ENCODE results near the gene TBCB.
"Not testable (repeated sequence)": the region's sequence is repeated elsewhere in the genome, so short reads cannot be mapped to it uniquely, and the experiment has no call there.

Gene TBCB

DNA sequence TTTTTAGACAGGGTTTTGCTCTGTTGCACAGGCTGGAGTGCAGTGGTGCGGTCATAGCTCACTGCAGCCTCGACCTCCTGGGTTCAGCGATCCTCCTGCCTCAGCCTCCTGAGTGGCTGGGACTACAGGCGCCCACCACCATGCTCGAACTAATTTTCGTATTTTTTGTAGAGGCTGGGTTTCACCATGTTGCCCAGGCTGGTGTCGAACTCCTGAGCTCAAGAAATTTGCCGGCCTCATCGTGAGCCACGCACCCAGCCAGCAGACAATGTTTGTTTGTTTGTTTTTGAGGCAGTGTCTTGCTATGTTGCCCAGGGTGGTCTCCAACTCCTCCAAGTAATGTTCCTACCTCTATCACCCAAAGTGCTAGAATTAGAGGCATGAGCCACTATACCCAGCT is 37.9 kb downstream of the TBCB start:
- H3K27ac ChIP-seq (ENCODE audit: low read length), result no peak overlapping the region
- peaks cover 19% of the 10 kb centered on the region for H3K36me3 ChIP-seq (ENCODE audit: control insufficient read depth, low read depth, low read length)
- no peak overlapping the region for H3K9ac ChIP-seq (ENCODE audit: low read length)

DNA sequence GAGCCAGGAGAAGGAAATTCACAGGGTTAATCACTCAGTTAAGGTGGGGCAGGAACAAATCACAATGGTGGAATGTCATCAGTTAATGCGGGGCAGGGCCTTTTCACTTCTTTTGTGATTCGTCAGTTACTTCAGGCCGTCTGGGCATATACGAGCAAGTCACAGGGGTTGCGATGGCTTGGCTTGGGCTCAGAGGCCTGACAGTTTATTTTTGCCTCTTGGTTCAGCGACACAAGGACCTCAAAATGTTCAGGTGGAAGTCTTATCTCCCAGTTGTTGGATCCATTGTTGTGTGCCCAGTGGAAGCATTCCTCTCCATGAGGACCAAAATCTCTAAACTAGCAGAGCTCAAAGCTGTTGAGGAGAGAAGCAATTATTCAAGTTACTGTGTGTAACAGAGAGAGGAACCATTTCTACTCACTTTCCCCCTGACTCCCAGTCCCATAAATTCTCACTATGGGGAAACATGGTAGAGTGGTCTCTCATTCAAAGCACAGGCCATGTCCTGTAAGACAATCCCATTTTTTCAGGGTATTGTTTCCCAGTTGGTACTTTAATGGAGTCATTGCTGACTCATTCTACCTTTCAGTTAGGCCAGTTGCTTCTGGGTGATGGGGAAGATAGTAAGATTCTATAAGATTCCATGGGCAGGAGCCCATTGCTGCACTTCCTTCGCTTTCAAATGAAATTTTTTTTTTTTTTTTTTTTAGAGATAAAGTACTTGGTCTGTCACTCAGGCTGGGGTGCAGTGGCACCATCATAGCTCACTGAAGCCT is 45.7 kb downstream of the TBCB start:
- H3K4me3 ChIP-seq (ENCODE audit: low read length), result no peak overlapping the region
- no peaks in the 10 kb centered on the region for H3K36me3 ChIP-seq (ENCODE audit: control insufficient read depth, low read depth, low read length)
- no peak overlapping the region for H3K27ac ChIP-seq (ENCODE audit: low read length)
- H3K27me3 ChIP-seq (ENCODE audit: control insufficient read depth, insufficient read depth, low read length), result no peaks in the 10 kb centered on the region
- H3K4me1 ChIP-seq (ENCODE audit: control insufficient read depth, low read depth, low read length), result peaks cover 9% of the 10 kb centered on the region
- H3K9me3 ChIP-seq (ENCODE audit: control insufficient read depth, low read depth, low read length), result no peaks in the 10 kb centered on the region
- no peak overlapping the region for H3K9ac ChIP-seq (ENCODE audit: low read length)

More for the DNA sequence above, 37.9 kb downstream of the TBCB start:
- no peaks in the 10 kb centered on the region for H3K4me1 ChIP-seq (ENCODE audit: control insufficient read depth, low read depth, low read length)
- no peaks in the 10 kb centered on the region for H3K27me3 ChIP-seq (ENCODE audit: control insufficient read depth, insufficient read depth, low read length)
- no peaks in the 10 kb centered on the region for H3K9me3 ChIP-seq (ENCODE audit: control insufficient read depth, low read depth, low read length)
- H3K4me3 ChIP-seq (ENCODE audit: low read length), result no peak overlapping the region

DNA sequence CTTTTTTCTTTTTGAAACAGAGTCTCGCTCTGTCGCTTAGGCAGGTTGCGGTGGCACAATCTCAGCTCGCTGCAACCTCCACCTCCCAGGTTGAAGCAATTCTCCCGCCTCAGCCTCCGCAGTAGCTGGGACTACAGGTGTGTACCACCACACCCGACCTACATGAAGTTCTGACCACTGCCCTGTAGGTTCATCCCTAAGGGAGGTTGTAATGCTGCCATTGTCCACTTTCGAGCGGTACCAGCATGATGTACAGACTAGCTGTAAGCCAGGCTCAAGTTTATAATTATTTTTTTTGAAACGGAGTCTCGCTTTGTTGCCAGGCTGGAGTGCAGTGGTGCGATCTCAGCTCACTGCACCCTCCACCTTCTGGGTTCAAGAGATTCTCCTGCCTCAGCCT is 48.5 kb downstream of the TBCB start:
- peaks cover 9% of the 10 kb centered on the region for H3K4me1 ChIP-seq (ENCODE audit: control insufficient read depth, low read depth, low read length)
- H3K27me3 ChIP-seq (ENCODE audit: control insufficient read depth, insufficient read depth, low read length), result no peaks in the 10 kb centered on the region
- no peaks in the 10 kb centered on the region for H3K9me3 ChIP-seq (ENCODE audit: control insufficient read depth, low read depth, low read length)
- H3K36me3 ChIP-seq (ENCODE audit: control insufficient read depth, low read depth, low read length), result no peaks in the 10 kb centered on the region
- H3K27ac ChIP-seq (ENCODE audit: low read length), result no peak overlapping the region
- no peak overlapping the region for H3K4me3 ChIP-seq (ENCODE audit: low read length)
- no peak overlapping the region for H3K9ac ChIP-seq (ENCODE audit: low read length)

- no peaks in the 10 kb centered on the region for H3K27me3 ChIP-seq (ENCODE audit: control insufficient read depth, insufficient read depth, low read length)
- no peaks in the 10 kb centered on the region for H3K9me3 ChIP-seq (ENCODE audit: control insufficient read depth, low read depth, low read length)
- H3K9ac ChIP-seq (ENCODE audit: low read length), result no peak overlapping the region
- no peaks in the 10 kb centered on the region for H3K4me1 ChIP-seq (ENCODE audit: control insufficient read depth, low read depth, low read length)
- H3K36me3 ChIP-seq (ENCODE audit: control insufficient read depth, low read depth, low read length), result no peaks in the 10 kb centered on the region
- H3K4me3 ChIP-seq (ENCODE audit: low read length), result no peak overlapping the region
- no peak overlapping the region for H3K27ac ChIP-seq (ENCODE audit: low read length)
These were observed 54.0 kb downstream of the TBCB start for GRCh38 chr19:36169084-36169760.

DNA sequence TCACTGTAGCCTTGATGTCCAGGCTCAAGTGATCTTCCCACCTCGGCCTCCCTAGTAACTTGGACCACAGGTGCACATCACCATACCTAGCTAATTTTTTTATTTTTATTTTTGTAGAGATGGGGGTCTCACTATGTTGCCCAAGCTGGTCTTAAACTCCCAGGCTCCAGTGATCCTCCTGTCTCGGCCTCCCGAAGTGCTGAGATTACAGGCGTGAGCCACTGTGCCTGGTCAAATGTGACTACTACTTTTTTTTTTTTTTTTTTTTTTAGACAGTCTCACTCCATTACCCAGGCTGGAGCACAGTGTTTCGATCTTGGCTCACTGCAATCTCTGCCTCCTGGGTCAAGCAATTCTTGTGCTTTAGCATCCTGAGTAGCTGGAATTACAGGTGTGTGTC is 57.6 kb downstream of the TBCB start:
- Histone ChIP-seq H3K4me1 (ENCODE audit: control insufficient read depth, low read depth, low read length) (no peaks in the 10 kb centered on the region), H3K27ac (ENCODE audit: low read length) (no peak overlapping the region), H3K36me3 (ENCODE audit: control insufficient read depth, low read depth, low read length) (no peaks in the 10 kb centered on the region), H3K27me3 (ENCODE audit: control insufficient read depth, insufficient read depth, low read length) (no peaks in the 10 kb centered on the region), H3K4me3 (ENCODE audit: low read length) (no peak overlapping the region), H3K9me3 (ENCODE audit: control insufficient read depth, low read depth, low read length) (no peaks in the 10 kb centered on the region), H3K9ac (ENCODE audit: low read length) (no peak overlapping the region)

DNA sequence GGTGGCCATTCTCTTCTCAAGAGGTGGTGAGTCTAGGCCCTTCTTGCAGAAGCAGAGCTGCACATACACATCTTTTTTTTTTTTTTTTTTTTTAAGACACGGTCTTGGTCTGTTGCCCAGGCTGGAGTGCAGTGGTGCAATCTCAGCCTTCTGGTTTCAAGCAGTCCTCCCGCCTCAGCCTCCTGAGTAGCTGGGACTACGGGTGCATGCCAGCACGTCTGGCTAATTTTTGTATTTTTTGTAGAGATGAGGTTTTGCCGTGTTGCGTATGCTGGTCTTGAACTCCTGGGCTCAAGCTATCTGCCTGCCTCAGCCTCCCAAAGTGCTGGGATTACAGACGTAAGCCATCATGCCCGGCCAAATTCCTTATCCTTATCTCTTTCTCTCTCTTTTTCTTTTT is 58.6 kb downstream of the TBCB start:
- H3K27me3 ChIP-seq (ENCODE audit: control insufficient read depth, insufficient read depth, low read length); H3K9me3 ChIP-seq (ENCODE audit: control insufficient read depth, low read depth, low read length); H3K36me3 ChIP-seq (ENCODE audit: control insufficient read depth, low read depth, low read length); H3K4me1 ChIP-seq (ENCODE audit: control insufficient read depth, low read depth, low read length); H3K27ac ChIP-seq (ENCODE audit: low read length); H3K4me3 ChIP-seq (ENCODE audit: low read length); H3K9ac ChIP-seq (ENCODE audit: low read length): not testable (repeated sequence)
